ENCODE measurements around the gene LRCH4. TPM values are rescaled to one million over a fixed set of nuclear protein-coding genes. Genes with fewer than 3 reads are reported as not detected.

Gene LRCH4
- total and polyA plus RNA-seq, 9 of the 15 experiments (the other 6 are each of a cell fraction or from before 2014, with no cell fraction given): 0.06 to 63.3 (median 15.0) TPM

DNA sequence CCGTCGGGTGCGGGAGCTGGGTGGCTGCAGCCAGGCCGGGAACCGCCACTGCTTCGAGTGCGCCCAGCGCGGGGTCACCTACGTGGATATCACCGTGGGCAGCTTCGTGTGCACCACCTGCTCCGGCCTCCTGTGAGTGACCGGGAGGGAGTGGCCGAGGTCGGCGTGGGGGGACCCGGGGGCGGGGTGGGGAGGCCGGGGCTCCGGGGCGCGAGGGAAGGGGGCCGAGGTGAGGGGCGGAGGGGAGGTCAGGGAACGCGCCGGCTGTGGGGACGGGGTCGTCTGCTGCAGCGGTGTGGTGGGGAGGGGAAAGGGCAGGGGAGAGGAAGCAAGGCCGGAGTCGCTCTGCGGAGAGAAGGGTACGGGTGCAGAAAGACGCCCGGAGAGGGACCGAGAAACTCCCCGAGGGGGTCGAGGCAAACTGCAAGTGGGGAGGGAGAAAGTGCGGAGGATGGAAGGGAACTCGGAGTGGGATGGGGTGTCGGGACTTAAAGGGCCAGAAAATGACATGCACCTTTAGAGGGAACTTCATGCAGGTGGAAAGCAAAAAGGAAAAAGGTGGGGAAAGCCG is 46.4 kb downstream of the LRCH4 start:
- no peak for DNase-seq (ENCODE audit: extremely low read depth in 1 of 4, low spot score in 3 of 4)
- no peaks in the 10 kb centered on the region; the same call in 1 of the 2 replicates for H4K20me1 ChIP-seq (replicated peaks; ENCODE audit: control insufficient read depth, insufficient read depth, low read length)
- H3K4me1 ChIP-seq (replicated peaks in 1 of 2; ENCODE audit: control insufficient read depth in 2 of 2, insufficient read depth in 2 of 2, low read length in 2 of 2): peaks cover 30 to 38% of the 10 kb centered on the region in 2 experiments
- no peaks in the 10 kb centered on the region; the same call in 2 of the 3 replicates for H3K36me3 ChIP-seq (ENCODE audit: control insufficient read depth, insufficient read depth, low read length)
- peak overlapping the region; percentile 57 to 92 for H3K9ac ChIP-seq (ENCODE audit: insufficient read depth in 1 of 2, low read depth in 2 of 2, low read length in 2 of 2)
- H2AFZ ChIP-seq (ENCODE audit: low read depth, low read length): peak overlapping the region; percentile 90
- no TSS peak for BruUV-seq (replicated peaks)
- H3K9me1 ChIP-seq (ENCODE audit: control insufficient read depth, insufficient read depth, low read length): no peaks in the 10 kb centered on the region
- POLR2A ChIA-PET: interaction anchor here (0.6 to 1.7 kb wide), 6 partner anchors 11 to 73 kb away, joined by 3 to 6 read pairs (median 3); partner anchors contain the start of genes FBXO24, LRCH4, MOSPD3 and TSC22D4
- under 1% methylated on average over 29 of the region's 44 CpGs for WGBS (ENCODE audit: insufficient coverage, low coverage, missing lambda C conversion rate)
- H3K79me2 ChIP-seq (ENCODE audit: control insufficient read depth, insufficient read depth, low read length): peaks cover 40% of the 10 kb centered on the region
- ATAC-seq: peak; percentile 0; the same call in 1 of the 3 replicates
- in situ Hi-C loops (cut with MboI): no loop called here
- H3K4me2 ChIP-seq (ENCODE audit: insufficient read depth, low read length): peak overlapping the region; percentile 81
- no peaks in the 10 kb centered on the region for H3K27me3 ChIP-seq (ENCODE audit: control insufficient read depth in 2 of 2, insufficient read depth in 2 of 2, low read length in 2 of 2)
- no peaks in the 10 kb centered on the region for H3K9me3 ChIP-seq (replicated peaks; ENCODE audit: control insufficient read depth, insufficient read depth, low read depth, low read length)
- peak overlapping the region; percentile 56 for H3K27ac ChIP-seq (ENCODE audit: extremely low read depth, low read depth, low read length)
- CTCF ChIA-PET (ENCODE audit: low intra/inter-chr PET ratio): interaction anchor here (0.7 kb wide), 1 partner anchor 57 kb away, joined by 3 read pairs; no protein-coding TSS in a partner anchor
- intact Hi-C loops (cut with micrococcal nuclease): loop anchor here (2.0 to 5.0 kb wide), 2 partner anchors 29 to 37 kb away; no protein-coding TSS in a partner anchor
- FAIRE-seq: no peak
- H3K4me3 ChIP-seq: peak overlapping the region; percentile 87
- TF ChIP-seq, protein P1, sequence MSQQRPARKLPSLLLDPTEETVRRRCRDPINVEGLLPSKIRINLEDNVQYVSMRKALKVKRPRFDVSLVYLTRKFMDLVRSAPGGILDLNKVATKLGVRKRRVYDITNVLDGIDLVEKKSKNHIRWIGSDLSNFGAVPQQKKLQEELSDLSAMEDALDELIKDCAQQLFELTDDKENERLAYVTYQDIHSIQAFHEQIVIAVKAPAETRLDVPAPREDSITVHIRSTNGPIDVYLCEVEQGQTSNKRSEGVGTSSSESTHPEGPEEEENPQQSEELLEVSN (IDR thresholded peaks at IDR 0.05; ENCODE audit: borderline replicate concordance in 1 of 2, extremely low read depth in 1 of 2, insufficient read depth in 1 of 2, insufficient read length in 1 of 2, low read depth in 1 of 2, low read length in 1 of 2, poor library complexity in 1 of 2, severe bottlenecking in 1 of 2): peak in 1 of 2 experiments; percentile 54
- no peak for TF ChIP-seq NCOA2 (IDR thresholded peaks at IDR 0.05; ENCODE audit: partially characterized antibody in 2 of 2)
- no peak for TF ChIP-seq ZC3H11A (IDR thresholded peaks at IDR 0.05; ENCODE audit: low read depth, low read length)
- no peak for TF ChIP-seq NUFIP1 (IDR thresholded peaks at IDR 0.05; ENCODE audit: partially characterized antibody)
- no peak for TF ChIP-seq STAG1 (CRISPR knock-in tag; IDR thresholded peaks at IDR 0.05; ENCODE audit: borderline replicate concordance)
- no peak for TF ChIP-seq CXXC5 (CRISPR knock-in tag; IDR thresholded peaks at IDR 0.05)
- TF ChIP-seq, protein P2, sequence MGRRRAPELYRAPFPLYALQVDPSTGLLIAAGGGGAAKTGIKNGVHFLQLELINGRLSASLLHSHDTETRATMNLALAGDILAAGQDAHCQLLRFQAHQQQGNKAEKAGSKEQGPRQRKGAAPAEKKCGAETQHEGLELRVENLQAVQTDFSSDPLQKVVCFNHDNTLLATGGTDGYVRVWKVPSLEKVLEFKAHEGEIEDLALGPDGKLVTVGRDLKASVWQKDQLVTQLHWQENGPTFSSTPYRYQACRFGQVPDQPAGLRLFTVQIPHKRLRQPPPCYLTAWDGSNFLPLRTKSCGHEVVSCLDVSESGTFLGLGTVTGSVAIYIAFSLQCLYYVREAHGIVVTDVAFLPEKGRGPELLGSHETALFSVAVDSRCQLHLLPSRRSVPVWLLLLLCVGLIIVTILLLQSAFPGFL (CRISPR knock-in tag; IDR thresholded peaks at IDR 0.05): 0 out of 2 replicates have a peak, but pooled peaks have one; percentile 4
- no peak for TF ChIP-seq PHTF2 (CRISPR knock-in tag; IDR thresholded peaks at IDR 0.05)
- TF ChIP-seq ESRRA (IDR thresholded peaks at IDR 0.05; ENCODE audit: borderline replicate concordance, low read depth): 0 out of 2 replicates have a peak, but pooled peaks have one; percentile 3
- 0 out of 2 replicates have a peak, but pooled peaks have one; percentile 29 for TF ChIP-seq CBX5 (IDR thresholded peaks at IDR 0.05; ENCODE audit: borderline replicate concordance, low read depth)
- TF ChIP-seq, protein P3, sequence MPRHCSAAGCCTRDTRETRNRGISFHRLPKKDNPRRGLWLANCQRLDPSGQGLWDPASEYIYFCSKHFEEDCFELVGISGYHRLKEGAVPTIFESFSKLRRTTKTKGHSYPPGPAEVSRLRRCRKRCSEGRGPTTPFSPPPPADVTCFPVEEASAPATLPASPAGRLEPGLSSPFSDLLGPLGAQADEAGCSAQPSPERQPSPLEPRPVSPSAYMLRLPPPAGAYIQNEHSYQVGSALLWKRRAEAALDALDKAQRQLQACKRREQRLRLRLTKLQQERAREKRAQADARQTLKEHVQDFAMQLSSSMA (CRISPR knock-in tag; IDR thresholded peaks at IDR 0.05): no peak
- no peak for TF ChIP-seq CBFA2T2 (conservative IDR thresholded peaks at IDR 0.05)
- TF ChIP-seq, protein P4, sequence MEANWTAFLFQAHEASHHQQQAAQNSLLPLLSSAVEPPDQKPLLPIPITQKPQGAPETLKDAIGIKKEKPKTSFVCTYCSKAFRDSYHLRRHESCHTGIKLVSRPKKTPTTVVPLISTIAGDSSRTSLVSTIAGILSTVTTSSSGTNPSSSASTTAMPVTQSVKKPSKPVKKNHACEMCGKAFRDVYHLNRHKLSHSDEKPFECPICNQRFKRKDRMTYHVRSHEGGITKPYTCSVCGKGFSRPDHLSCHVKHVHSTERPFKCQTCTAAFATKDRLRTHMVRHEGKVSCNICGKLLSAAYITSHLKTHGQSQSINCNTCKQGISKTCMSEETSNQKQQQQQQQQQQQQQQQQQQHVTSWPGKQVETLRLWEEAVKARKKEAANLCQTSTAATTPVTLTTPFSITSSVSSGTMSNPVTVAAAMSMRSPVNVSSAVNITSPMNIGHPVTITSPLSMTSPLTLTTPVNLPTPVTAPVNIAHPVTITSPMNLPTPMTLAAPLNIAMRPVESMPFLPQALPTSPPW (CRISPR knock-in tag; IDR thresholded peaks at IDR 0.05): peak; percentile 0; the same call in 1 of the 2 replicates
- TF ChIP-seq ZBTB7A (IDR thresholded peaks at IDR 0.05; ENCODE audit: borderline replicate concordance, control insufficient read depth, low read depth, low read length): peak; percentile 58; the same call in 1 of the 2 replicates
- no peak for TF ChIP-seq ZSCAN29 (IDR thresholded peaks at IDR 0.05)

Data from K562 (cell line).